ENCODE data around the gene GAS7.

- TF ChIP-seq CTCF (IDR thresholded peaks at IDR 0.05; ENCODE audit: low read length) (no peak), EZH2 (IDR thresholded peaks at IDR 0.05; ENCODE audit: borderline replicate concordance, low read length) (no peak)
Observed at GRCh38 chr17:10195090-10195805, 3.2 kb downstream of the GAS7 start.
